ENCODE measurements around the gene UBL4B.

UBL4B gene

DNA sequence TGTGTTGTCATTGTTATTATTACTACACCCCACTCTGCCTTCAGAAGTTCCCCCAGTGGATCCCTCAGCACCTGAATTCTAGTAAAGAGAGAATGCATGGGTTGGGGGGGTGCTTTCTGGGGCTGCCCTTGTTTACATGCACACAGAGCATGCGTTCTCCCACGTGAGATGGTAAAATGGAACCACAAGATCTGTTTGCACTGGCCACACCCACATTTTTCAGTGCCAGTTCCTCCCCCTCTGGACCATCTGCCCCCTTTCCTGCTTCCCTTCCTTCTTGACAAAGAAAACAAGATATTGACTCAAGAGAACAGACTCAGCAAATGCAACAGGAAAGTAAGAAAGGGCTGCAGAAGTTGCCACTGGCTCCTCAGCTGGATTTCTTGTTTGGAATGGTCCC lies 46.9 kb downstream of the UBL4B start:
- no peak for DNase-seq

DNA sequence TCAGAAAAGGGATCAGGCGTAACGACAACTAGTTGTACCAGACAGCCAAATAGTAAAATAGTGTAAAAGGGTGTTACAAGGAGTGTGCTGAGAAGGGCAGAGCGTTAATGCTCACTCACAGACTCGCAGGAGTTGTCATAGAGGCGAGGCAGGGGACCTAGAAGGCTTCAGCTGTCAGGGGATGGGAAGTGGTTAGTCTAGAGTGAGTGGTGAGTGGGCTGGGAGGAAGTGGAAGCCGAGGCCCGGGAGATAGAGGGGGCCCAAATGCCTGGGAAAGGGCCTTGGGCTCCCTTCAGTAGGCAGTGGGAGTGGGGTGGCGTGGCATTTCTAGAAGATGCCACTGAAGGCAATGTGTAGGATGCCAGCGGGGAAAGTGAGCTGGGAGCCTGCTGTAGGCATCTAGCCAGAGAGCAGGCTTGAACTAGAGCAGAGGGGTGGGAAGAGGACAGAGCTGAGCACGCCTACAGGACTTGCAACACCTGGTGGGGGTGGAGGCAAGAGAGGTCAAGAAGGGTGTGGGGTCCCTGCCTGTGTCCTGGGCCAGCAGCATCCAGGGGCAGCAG lies 48.4 kb downstream of the UBL4B start:
- no peak for DNase-seq

DNA sequence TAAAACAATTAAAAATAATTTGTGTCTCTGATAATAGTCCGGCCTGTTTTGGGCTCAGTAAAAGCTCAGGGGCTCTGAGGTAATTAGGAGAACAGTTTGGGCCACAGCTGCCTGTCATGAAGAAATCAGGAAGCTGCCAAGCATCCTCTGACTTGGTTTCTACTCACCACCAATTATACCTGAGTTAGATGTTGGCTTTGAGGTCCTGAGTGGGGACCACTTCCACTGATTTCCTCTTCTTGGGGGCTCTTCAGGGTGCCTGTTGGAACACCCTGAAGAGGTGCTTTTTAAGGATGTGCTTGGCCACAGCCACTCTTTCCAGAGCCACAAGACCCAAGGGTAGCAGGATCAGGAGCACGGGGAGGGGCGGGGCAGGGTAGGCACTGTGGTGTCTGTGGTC lies 48.9 kb downstream of the UBL4B start:
- no peak for DNase-seq

GRCh38 chr1:110161849-110162248 lies 49.6 kb downstream of the UBL4B start:
- no peak for DNase-seq
